Measurements from ENCODE around the gene TRIM47.

TRIM47 gene

DNA sequence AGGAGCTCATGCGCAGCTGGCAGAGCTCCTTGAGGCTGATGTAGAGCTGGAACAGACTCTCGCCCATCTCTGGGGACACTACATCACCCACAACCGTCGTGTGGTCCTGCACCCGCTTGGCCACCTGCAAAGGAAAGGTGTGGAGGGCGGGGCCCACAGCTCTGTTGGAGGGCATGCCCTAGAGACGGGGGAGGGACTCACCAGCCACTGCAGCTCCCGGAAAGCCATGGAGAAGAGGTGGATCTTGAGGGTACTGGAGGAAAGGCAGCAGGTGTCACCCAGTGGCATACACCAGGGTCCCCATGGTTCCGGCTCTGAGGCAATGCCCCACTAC lies 42.8 kb downstream of the TRIM47 start:
- Histone ChIP-seq H4K20me1 (ENCODE audit: insufficient read depth, low read length) (no peaks in the 10 kb centered on the region), H3K9me2 (ENCODE audit: low read depth, low read length) (no peaks in the 10 kb centered on the region), H3K27ac (ENCODE audit: low read depth, low read length, poor library complexity, severe bottlenecking) (no peak overlapping the region), H3K27me3 (ENCODE audit: insufficient read depth, low read length) (peaks cover 5% of the 10 kb centered on the region; the same call in 1 of the 2 replicates), H3K4me1 (ENCODE audit: insufficient read depth, low read length, severe bottlenecking) (peaks cover 21% of the 10 kb centered on the region), H3K36me3 (ENCODE audit: insufficient read depth, low read length) (no peaks in the 10 kb centered on the region), H3K4me2 (ENCODE audit: low read length) (no peak overlapping the region), H3K79me2 (ENCODE audit: insufficient read depth, low read length) (no peaks in the 10 kb centered on the region), H3K9ac (ENCODE audit: low read length) (no peak overlapping the region), H3K4me3 (ENCODE audit: low read depth, low read length, poor library complexity, severe bottlenecking) (no peak overlapping the region), H2AFZ (ENCODE audit: low read length) (no peak overlapping the region), H3K9me3 (ENCODE audit: low read length) (no peaks in the 10 kb centered on the region), H3F3A (ENCODE audit: insufficient read depth, low read length) (no peaks in the 10 kb centered on the region)
- no peak for TF ChIP-seq EZH2 (IDR thresholded peaks at IDR 0.05; ENCODE audit: borderline replicate concordance, low read length)
- TF ChIP-seq, protein P1, sequence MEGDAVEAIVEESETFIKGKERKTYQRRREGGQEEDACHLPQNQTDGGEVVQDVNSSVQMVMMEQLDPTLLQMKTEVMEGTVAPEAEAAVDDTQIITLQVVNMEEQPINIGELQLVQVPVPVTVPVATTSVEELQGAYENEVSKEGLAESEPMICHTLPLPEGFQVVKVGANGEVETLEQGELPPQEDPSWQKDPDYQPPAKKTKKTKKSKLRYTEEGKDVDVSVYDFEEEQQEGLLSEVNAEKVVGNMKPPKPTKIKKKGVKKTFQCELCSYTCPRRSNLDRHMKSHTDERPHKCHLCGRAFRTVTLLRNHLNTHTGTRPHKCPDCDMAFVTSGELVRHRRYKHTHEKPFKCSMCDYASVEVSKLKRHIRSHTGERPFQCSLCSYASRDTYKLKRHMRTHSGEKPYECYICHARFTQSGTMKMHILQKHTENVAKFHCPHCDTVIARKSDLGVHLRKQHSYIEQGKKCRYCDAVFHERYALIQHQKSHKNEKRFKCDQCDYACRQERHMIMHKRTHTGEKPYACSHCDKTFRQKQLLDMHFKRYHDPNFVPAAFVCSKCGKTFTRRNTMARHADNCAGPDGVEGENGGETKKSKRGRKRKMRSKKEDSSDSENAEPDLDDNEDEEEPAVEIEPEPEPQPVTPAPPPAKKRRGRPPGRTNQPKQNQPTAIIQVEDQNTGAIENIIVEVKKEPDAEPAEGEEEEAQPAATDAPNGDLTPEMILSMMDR (IDR thresholded peaks at IDR 0.05; ENCODE audit: low read length) = no peak

DNA sequence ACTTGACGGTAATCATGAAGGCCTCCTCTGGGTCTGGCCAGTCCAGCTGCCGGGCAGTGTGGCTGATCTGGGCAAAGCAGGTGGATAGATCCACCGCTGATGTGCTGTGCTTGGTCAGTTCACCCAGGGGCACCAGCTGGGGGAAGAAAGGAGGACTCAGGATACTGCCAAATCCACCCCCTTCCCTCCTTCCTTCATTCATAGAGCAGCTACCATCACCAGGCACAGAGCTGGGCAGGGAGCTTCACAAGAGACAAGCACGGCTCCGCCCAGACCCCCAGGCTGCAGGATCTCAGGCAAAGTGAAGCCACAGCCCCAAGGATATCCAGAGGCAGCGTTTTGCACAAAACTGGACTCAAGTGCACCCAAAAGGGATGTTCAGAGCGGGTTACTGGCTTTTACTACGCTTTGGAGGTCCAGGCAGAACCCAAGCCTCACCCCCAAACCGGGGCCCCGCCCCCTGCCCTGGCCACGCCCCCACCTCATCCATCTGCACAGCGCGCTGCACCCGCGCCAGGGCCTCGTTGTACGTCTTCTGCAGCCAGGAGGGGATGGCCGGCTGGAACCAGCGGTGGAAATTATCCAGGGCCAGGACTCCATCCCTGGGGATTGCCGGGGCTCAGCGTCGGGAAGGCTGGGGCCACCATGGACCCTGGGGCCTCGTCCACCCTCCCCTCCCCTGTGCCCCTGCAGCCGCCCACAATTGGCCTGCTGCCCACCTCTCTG lies 43.3 kb downstream of the TRIM47 start:
- no peak for TF ChIP-seq EZH2 (IDR thresholded peaks at IDR 0.05; ENCODE audit: borderline replicate concordance, low read length)
- TF ChIP-seq, protein P1 (IDR thresholded peaks at IDR 0.05; ENCODE audit: low read length) = no peak
- H3K9ac ChIP-seq (ENCODE audit: low read length) = no peak overlapping the region
- H3F3A ChIP-seq (ENCODE audit: insufficient read depth, low read length) = no peaks in the 10 kb centered on the region
- no peak overlapping the region for H3K27ac ChIP-seq (ENCODE audit: low read depth, low read length, poor library complexity, severe bottlenecking)
- H3K4me2 ChIP-seq (ENCODE audit: low read length) = no peak overlapping the region
- H3K4me1 ChIP-seq (ENCODE audit: insufficient read depth, low read length, severe bottlenecking) = peaks cover 27% of the 10 kb centered on the region
- H3K27me3 ChIP-seq (ENCODE audit: insufficient read depth, low read length) = peaks cover 5% of the 10 kb centered on the region; the same call in 1 of the 2 replicates
- no peaks in the 10 kb centered on the region for H3K9me3 ChIP-seq (ENCODE audit: low read length)
- no peaks in the 10 kb centered on the region for H3K9me2 ChIP-seq (ENCODE audit: low read depth, low read length)
- no peaks in the 10 kb centered on the region for H4K20me1 ChIP-seq (ENCODE audit: insufficient read depth, low read length)
- no peak overlapping the region for H3K4me3 ChIP-seq (ENCODE audit: low read depth, low read length, poor library complexity, severe bottlenecking)
- no peaks in the 10 kb centered on the region for H3K79me2 ChIP-seq (ENCODE audit: insufficient read depth, low read length)
- no peaks in the 10 kb centered on the region for H3K36me3 ChIP-seq (ENCODE audit: insufficient read depth, low read length)
- H2AFZ ChIP-seq (ENCODE audit: low read length) = no peak overlapping the region

DNA sequence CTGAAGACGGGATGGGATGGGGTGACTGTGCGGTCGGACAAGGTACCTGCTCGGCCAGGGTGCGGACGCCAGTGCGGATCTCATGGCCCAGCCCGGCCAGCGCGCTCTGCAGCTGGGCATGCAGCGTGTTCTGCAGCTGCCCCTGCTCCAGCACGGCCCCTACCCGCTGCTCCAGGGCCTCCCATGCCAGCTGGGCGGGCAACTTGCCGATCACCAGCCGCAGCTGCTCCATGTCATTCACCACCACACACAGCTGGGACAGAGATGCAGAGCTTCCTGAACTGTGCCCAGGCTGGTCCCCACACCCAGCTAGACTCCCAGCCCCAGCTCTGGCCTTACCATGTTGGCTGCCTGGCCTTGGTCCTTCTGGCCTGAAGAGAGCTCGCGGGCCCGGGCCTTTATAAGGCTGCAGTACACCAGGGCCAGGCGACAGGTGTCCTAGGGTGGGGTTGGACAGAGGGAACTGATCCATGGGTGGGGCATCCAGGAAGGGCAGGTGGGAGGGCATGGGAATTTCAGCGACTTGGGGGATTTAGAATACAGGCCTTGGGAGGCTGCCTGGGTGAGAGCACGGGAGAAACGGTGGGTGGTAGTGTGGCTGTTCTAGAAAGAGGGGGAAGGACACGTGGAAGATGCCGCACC lies 44.0 kb downstream of the TRIM47 start:
- H3K36me3 ChIP-seq (ENCODE audit: insufficient read depth, low read length) = no peaks in the 10 kb centered on the region
- no peaks in the 10 kb centered on the region for H3K9me2 ChIP-seq (ENCODE audit: low read depth, low read length)
- no peaks in the 10 kb centered on the region for H4K20me1 ChIP-seq (ENCODE audit: insufficient read depth, low read length)
- H2AFZ ChIP-seq (ENCODE audit: low read length) = no peak overlapping the region
- H3F3A ChIP-seq (ENCODE audit: insufficient read depth, low read length) = no peaks in the 10 kb centered on the region
- no peaks in the 10 kb centered on the region for H3K9me3 ChIP-seq (ENCODE audit: low read length)
- no peak for TF ChIP-seq EZH2 (IDR thresholded peaks at IDR 0.05; ENCODE audit: borderline replicate concordance, low read length)
- TF ChIP-seq, protein P1 (IDR thresholded peaks at IDR 0.05; ENCODE audit: low read length) = no peak
- H3K4me1 ChIP-seq (ENCODE audit: insufficient read depth, low read length, severe bottlenecking) = peaks cover 27% of the 10 kb centered on the region
- H3K4me3 ChIP-seq (ENCODE audit: low read depth, low read length, poor library complexity, severe bottlenecking) = no peak overlapping the region
- H3K9ac ChIP-seq (ENCODE audit: low read length) = no peak overlapping the region
- H3K27me3 ChIP-seq (ENCODE audit: insufficient read depth, low read length) = 0 out of 2 replicates have a peak, but pooled peaks cover 5% of the 10 kb centered on the region
- no peak overlapping the region for H3K4me2 ChIP-seq (ENCODE audit: low read length)
- H3K79me2 ChIP-seq (ENCODE audit: insufficient read depth, low read length) = no peaks in the 10 kb centered on the region
- no peak overlapping the region for H3K27ac ChIP-seq (ENCODE audit: low read depth, low read length, poor library complexity, severe bottlenecking)
